Neural cell (in vitro differentiated cells): ENCODE results near the gene TMTC1. TPM values are rescaled to one million over a fixed set of nuclear protein-coding genes. Genes with fewer than 3 reads are reported as not detected.

ENCODE experiments used
- H2AFZ ChIP-seq: fragments of 200-600, 300-800 bp; sonication (generic), shearing (Covaris generic); 2 replicates; pipeline ENCODE4 v1.6.0; 2014; ENCODE audit warnings: low read depth, mild to moderate bottlenecking, antibody characterized with exemption, low read length, moderate library complexity
- H3F3A ChIP-seq: fragments of 200-600 bp; shearing (Covaris generic); 2 replicates; pipeline ENCODE4 v1.6.1; 2016; ENCODE audit warnings: mild to moderate bottlenecking, moderate library complexity, mixed read lengths, antibody characterized with exemption, low read length; ENCODE audit not compliant: insufficient read depth, poor library complexity, severe bottlenecking
- H3K27ac ChIP-seq: fragments of 200-600, 300-800 bp; sonication (generic), shearing (Covaris generic); 2 replicates; pipeline ENCODE4 v1.5.1; 2014; ENCODE audit warnings: mild to moderate bottlenecking, low read length, moderate library complexity
- H3K27me3 ChIP-seq: fragments of 300-800, 200-600 bp; sonication (generic), shearing (Covaris generic); 2 replicates; pipeline ENCODE4 v1.6.0; 2014; ENCODE audit warnings: mild to moderate bottlenecking, low read depth, low read length, moderate library complexity; ENCODE audit not compliant: insufficient read depth
- H3K36me3 ChIP-seq: fragments of 300-800, 200-600 bp; sonication (generic), shearing (Covaris generic); 2 replicates; pipeline ENCODE4 v1.5.1; 2014; ENCODE audit warnings: mild to moderate bottlenecking, antibody characterized with exemption, low read length, moderate library complexity; ENCODE audit not compliant: insufficient read depth
- H3K4me2 ChIP-seq: fragments of 300-800, 200-600 bp; sonication (generic), shearing (Covaris generic); 2 replicates; pipeline ENCODE4 v1.6.0; 2014; ENCODE audit warnings: mild to moderate bottlenecking, low read length
- H3K4me3 ChIP-seq: fragments of 300-800, 200-600 bp; sonication (generic), shearing (Covaris generic); 2 replicates; pipeline ENCODE4 v1.5.1; 2014; ENCODE audit warnings: mild to moderate bottlenecking, low read length, moderate library complexity
- H3K79me2 ChIP-seq: fragments of 200-600 bp; shearing (Covaris generic); replicated peaks from 2 replicates; pipeline ENCODE4 v1.6.0; 2014; ENCODE audit warnings: mild to moderate bottlenecking, low read length, moderate library complexity; ENCODE audit not compliant: insufficient read depth
- H3K9ac ChIP-seq: fragments of 300-800, 200-600 bp; sonication (generic), shearing (Covaris generic); 2 replicates; pipeline ENCODE4 v1.6.1; 2016; ENCODE audit warnings: mild to moderate bottlenecking, low read length, mixed read lengths
- H3K9me2 ChIP-seq: fragments of 200-600 bp; shearing (Covaris generic); 2 replicates; pipeline ENCODE4 v1.6.1; 2016; ENCODE audit warnings: mild to moderate bottlenecking, low read length, mixed read lengths; ENCODE audit not compliant: insufficient read depth
- H3K9me3 ChIP-seq: fragments of 200-600, 300-800 bp; sonication (generic), shearing (Covaris generic); 2 replicates; pipeline ENCODE4 v1.6.1; 2016; ENCODE audit warnings: mild to moderate bottlenecking, mixed run types, low read length, moderate library complexity, mixed read lengths
- H4K20me1 ChIP-seq: fragments of 200-600 bp; shearing (Covaris generic); 2 replicates; pipeline ENCODE4 v1.6.1; 2016; ENCODE audit warnings: mild to moderate bottlenecking, mixed run types; ENCODE audit not compliant: insufficient read depth
- EP300 ChIP-seq: fragments of 450-650 bp; conservative IDR thresholded peaks from 2 replicates; pipeline ENCODE4 v1.6.1; 2014; ENCODE audit warnings: antibody characterized with exemption, mild to moderate bottlenecking, moderate library complexity; ENCODE audit not compliant: poor library complexity, severe bottlenecking
- EZH2 ChIP-seq: fragments of 200-600, 300-800 bp; shearing (Covaris generic), sonication (generic); IDR thresholded peaks from 2 replicates; pipeline ENCODE4 v1.6.1; 2014; ENCODE audit warnings: antibody characterized with exemption, low read length, borderline replicate concordance, mild to moderate bottlenecking; ENCODE audit not compliant: insufficient read depth, poor library complexity, severe bottlenecking
- MXI1 ChIP-seq: fragments of 450-650 bp; conservative IDR thresholded peaks from 2 replicates; pipeline ENCODE4 v1.6.1; 2014; ENCODE audit warnings: antibody characterized with exemption, mild to moderate bottlenecking; ENCODE audit not compliant: poor library complexity, severe bottlenecking
- POLR2AphosphoS5 ChIP-seq: IDR thresholded peaks from 2 replicates; pipeline ENCODE4 v1.6.1; 2012
- RAD21 ChIP-seq: fragments of 450-650 bp; conservative IDR thresholded peaks from 2 replicates; pipeline ENCODE4 v1.6.1; 2014; ENCODE audit warnings: antibody characterized with exemption, mild to moderate bottlenecking, moderate library complexity
- REST ChIP-seq: IDR thresholded peaks from 2 replicates; pipeline ENCODE4 v1.6.1; 2012; ENCODE audit warnings: borderline replicate concordance
- SMC3 ChIP-seq: fragments of 450-650 bp; conservative IDR thresholded peaks from 2 replicates; pipeline ENCODE4 v1.6.1; 2014; ENCODE audit warnings: antibody characterized with exemption, mild to moderate bottlenecking, moderate library complexity; ENCODE audit not compliant: poor library complexity
- TAF1 ChIP-seq: IDR thresholded peaks from 2 replicates; pipeline ENCODE4 v1.6.1; 2012; ENCODE audit warnings: low read depth
- polyA plus RNA-seq: library from polyadenylated mRNA; depleted of rRNA; stranded (reverse); fragments of >200 nt; gene quantifications from 2 replicates; pipeline ENCODE4 v1.2.3, GENCODE V29; 2014
- TF ChIP-seq, protein P1 (sequence below): fragments of 450-650 bp; IDR thresholded peaks from 2 replicates; pipeline ENCODE4 v1.5.1; 2014; ENCODE audit warnings: antibody characterized with exemption, mild to moderate bottlenecking, moderate library complexity; ENCODE audit not compliant: poor library complexity, severe bottlenecking

TMTC1 gene
- polyA plus RNA-seq, 1 donor from 2014 or later = 10.0 TPM

- TF ChIP-seq TAF1 (no peak), MXI1 (no peak), RAD21 (no peak), EZH2 (no peak), POLR2AphosphoS5 (no peak), EP300 (no peak), REST (no peak), SMC3 (no peak)
- TF ChIP-seq, protein P1, sequence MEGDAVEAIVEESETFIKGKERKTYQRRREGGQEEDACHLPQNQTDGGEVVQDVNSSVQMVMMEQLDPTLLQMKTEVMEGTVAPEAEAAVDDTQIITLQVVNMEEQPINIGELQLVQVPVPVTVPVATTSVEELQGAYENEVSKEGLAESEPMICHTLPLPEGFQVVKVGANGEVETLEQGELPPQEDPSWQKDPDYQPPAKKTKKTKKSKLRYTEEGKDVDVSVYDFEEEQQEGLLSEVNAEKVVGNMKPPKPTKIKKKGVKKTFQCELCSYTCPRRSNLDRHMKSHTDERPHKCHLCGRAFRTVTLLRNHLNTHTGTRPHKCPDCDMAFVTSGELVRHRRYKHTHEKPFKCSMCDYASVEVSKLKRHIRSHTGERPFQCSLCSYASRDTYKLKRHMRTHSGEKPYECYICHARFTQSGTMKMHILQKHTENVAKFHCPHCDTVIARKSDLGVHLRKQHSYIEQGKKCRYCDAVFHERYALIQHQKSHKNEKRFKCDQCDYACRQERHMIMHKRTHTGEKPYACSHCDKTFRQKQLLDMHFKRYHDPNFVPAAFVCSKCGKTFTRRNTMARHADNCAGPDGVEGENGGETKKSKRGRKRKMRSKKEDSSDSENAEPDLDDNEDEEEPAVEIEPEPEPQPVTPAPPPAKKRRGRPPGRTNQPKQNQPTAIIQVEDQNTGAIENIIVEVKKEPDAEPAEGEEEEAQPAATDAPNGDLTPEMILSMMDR = no peak
- Histone ChIP-seq H3K4me3 (no peak overlapping the region), H3K27ac (no peak overlapping the region), H3K9me2 (no peaks in the 10 kb centered on the region), H3F3A (no peaks in the 10 kb centered on the region), H2AFZ (no peak overlapping the region), H3K4me2 (no peak overlapping the region), H3K27me3 (no peaks in the 10 kb centered on the region), H4K20me1 (no peaks in the 10 kb centered on the region), H3K9ac (no peak overlapping the region), H3K79me2 (no peaks in the 10 kb centered on the region), H3K9me3 (no peaks in the 10 kb centered on the region), H3K36me3 (no peaks in the 10 kb centered on the region)
Observed at GRCh38 chr12:29609431-29610215, 174.1 kb downstream of the TMTC1 start.

- H2AFZ ChIP-seq = no peak overlapping the region
- no peaks in the 10 kb centered on the region for H3K36me3 ChIP-seq
- H3F3A ChIP-seq = no peaks in the 10 kb centered on the region
- no peak overlapping the region for H3K27ac ChIP-seq
- no peaks in the 10 kb centered on the region for H3K9me3 ChIP-seq
- H3K4me2 ChIP-seq = no peak overlapping the region
- no peaks in the 10 kb centered on the region for H3K27me3 ChIP-seq
- H3K9ac ChIP-seq = no peak overlapping the region
- H3K4me3 ChIP-seq = no peak overlapping the region
- no peaks in the 10 kb centered on the region for H3K79me2 ChIP-seq
- H4K20me1 ChIP-seq = no peaks in the 10 kb centered on the region
- TF ChIP-seq REST (no peak), POLR2AphosphoS5 (no peak), TAF1 (no peak), EP300 (no peak), MXI1 (no peak)
- no peaks in the 10 kb centered on the region for H3K9me2 ChIP-seq
Observed at GRCh38 chr12:29608581-29608980, 175.2 kb downstream of the TMTC1 start.
